ENCODE measurements around the gene BEX3.

- TF ChIP-seq CTCF (IDR thresholded peaks at IDR 0.05) (no peak), POLR2A (IDR thresholded peaks at IDR 0.05) (no peak)
Observed at GRCh38 chrX:103423955-103424638, 47.8 kb downstream of the BEX3 start.

All from testis (tissue), 2 donors.